SK-N-SH (cell line): ENCODE results near the gene RAPGEF4.

Source experiments
- CTCF ChIP-seq: fragments of 200-600 bp; sonication (generic); IDR thresholded peaks from 2 replicates; pipeline ENCODE4 v1.6.1; 2017; ENCODE audit warnings: antibody characterized with exemption, mild to moderate bottlenecking, moderate library complexity
- EP300 ChIP-seq, 2 experiments: IDR thresholded peaks; 2 replicates each; pipeline versions ENCODE4 v1.4.0 to v1.6.1; 2012; ENCODE audit warnings: borderline replicate concordance in 1 of 2, low read depth in 1 of 2, low read length in 1 of 2
- POLR2AphosphoS5 ChIP-seq: IDR thresholded peaks from 2 replicates; pipeline ENCODE4 v1.6.1; 2012; ENCODE audit warnings: low read depth, low read length
- RCOR1 ChIP-seq: fragments of 150-350 bp; IDR thresholded peaks from 2 replicates; pipeline ENCODE4 v1.6.1; 2017; ENCODE audit warnings: antibody characterized with exemption, low read length
- REST ChIP-seq: IDR thresholded peaks from 2 replicates; pipeline ENCODE4 v1.6.1; 2012; ENCODE audit warnings: mild to moderate bottlenecking, low read depth, low read length, moderate library complexity
- SMC3 ChIP-seq: IDR thresholded peaks from 2 replicates; pipeline ENCODE4 v1.6.1; 2012; ENCODE audit warnings: low read depth, low read length, improper control_type of control experiment

- TF ChIP-seq CTCF (no peak), RCOR1 (no peak), POLR2AphosphoS5 (no peak), SMC3 (no peak), EP300 (IDR thresholded peaks at IDR 0.05; ENCODE audit: borderline replicate concordance in 1 of 2, low read depth in 1 of 2, low read length in 1 of 2) (no peak), REST (no peak)
Observed at GRCh38 chr2:172999641-173000386, 264.2 kb downstream of the RAPGEF4 start.
